Ishikawa (cell line): ENCODE results near the gene MEGF6.

Experiments used
- EP300 ChIP-seq: IDR thresholded peaks from 2 replicates; pipeline ENCODE4 v1.6.1; 2012; ENCODE audit warnings: borderline replicate concordance
- RAD21 ChIP-seq: IDR thresholded peaks from 2 replicates; pipeline ENCODE4 v1.6.1; 2012; ENCODE audit warnings: low read depth
- REST ChIP-seq: IDR thresholded peaks from 2 replicates; pipeline ENCODE4 v1.6.1; 2012; ENCODE audit warnings: low read depth, mild to moderate bottlenecking
- TCF12 ChIP-seq: IDR thresholded peaks from 2 replicates; pipeline ENCODE4 v1.6.1; 2012; ENCODE audit warnings: low read depth
- TEAD4 ChIP-seq: IDR thresholded peaks from 2 replicates; pipeline ENCODE4 v1.6.1; 2012
- USF1 ChIP-seq: IDR thresholded peaks from 2 replicates; pipeline ENCODE4 v1.6.1; 2012
- ZBTB7A ChIP-seq: IDR thresholded peaks from 2 replicates; pipeline ENCODE4 v1.6.1; 2012; ENCODE audit warnings: low read depth

GRCh38 chr1:3522564-3523265, 88.6 kb downstream of the MEGF6 start:
- no peak for TF ChIP-seq USF1
- no peak for TF ChIP-seq ZBTB7A
- TF ChIP-seq RAD21 = no peak
- TF ChIP-seq REST = no peak
- no peak for TF ChIP-seq EP300
- TF ChIP-seq TEAD4 = no peak
- no peak for TF ChIP-seq TCF12
